ENCODE measurements around the gene TCF7L2.

- TF ChIP-seq CTCF (IDR thresholded peaks at IDR 0.05) = no peak
- TF ChIP-seq POLR2A (IDR thresholded peaks at IDR 0.05) = no peak
These were observed 108.0 kb downstream of the TCF7L2 start for GRCh38 chr10:113057948-113058522.
